HCT116 (cell line): Measurements from ENCODE around the gene UBASH3B. TPM values are rescaled to one million over a fixed set of nuclear protein-coding genes. Genes with fewer than 3 reads are reported as not detected.

Experiments
- ATAC-seq: fragments of 200-7000 bp; cut with Tn5 transposase; 2 replicates; pipeline ENCODE4 v1.9.1; 2020; ENCODE audit warnings: mild to moderate bottlenecking, moderate library complexity
- BruUV-seq: library from RNA; stranded (reverse); fragments of 400-500 nt; replicated peaks from 2 replicates; lab custom pipeline; 2021; lab: Mats Ljungman, UMichigan
- CTCF ChIA-PET: fragments of 300-600 bp; sonication (Branson Sonifier 250); formaldehyde crosslinking; loops from one replicate; lab custom pipeline; 2021; ENCODE audit warnings: antibody characterized with exemption; lab: Charles Lee
- POLR2A ChIA-PET: fragments of 300-600, 350-600 bp; sonication (Branson Sonifier 250); formaldehyde crosslinking; loops from one replicate; lab custom pipeline; 2021; ENCODE audit warnings: antibody characterized with exemption; lab: Charles Lee
- RAD21 ChIA-PET, 2 experiments: fragments of 300-600 bp; sonication (Branson Sonifier 250); formaldehyde crosslinking; loops; one replicate each; lab custom pipeline; 2023; ENCODE audit warnings: low total read pairs in 2 of 2; ENCODE audit not compliant: uncharacterized antibody in 2 of 2, unreplicated experiment in 2 of 2, low non-redundant PET in 1 of 2; lab: Charles Lee
- DNase-seq: peaks from one replicate; pipeline ENCODE4 v3.0.0-alpha.2; 2010; ENCODE audit warnings: low read depth, low spot score
- H2AFZ ChIP-seq: fragments of 200-600 bp; shearing (Covaris generic), sonication (generic); 2 replicates; pipeline ENCODE4 v1.6.1; 2017; ENCODE audit warnings: low read depth, mixed run types, mixed read lengths, antibody characterized with exemption, low read length; ENCODE audit not compliant: poor library complexity, severe bottlenecking
- H3K27ac ChIP-seq: 2 replicates; pipeline ENCODE4 v1.5.1; 2012; ENCODE audit warnings: low read depth, low read length
- H3K27me3 ChIP-seq: fragments of 200-600 bp; sonication (generic); 2 replicates; pipeline ENCODE4 v1.6.1; 2016; ENCODE audit warnings: mixed run types, low read length, mixed read lengths; ENCODE audit not compliant: insufficient read depth
- H3K36me3 ChIP-seq, 2 experiments: fragments of 200-500 bp in 1 of 2; fragments of 200-600 bp in 1 of 2; sonication (Bioruptor generic) in 1 of 2; sonication (generic) in 1 of 2; 2 replicates each; pipeline versions ENCODE4 v1.5.1 to v1.6.1; 2014 to 2016; ENCODE audit warnings: low read length in 2 of 2, inconsistent platforms in 1 of 2, mixed read lengths in 1 of 2, mixed run types in 1 of 2; ENCODE audit not compliant: insufficient read depth in 2 of 2, control insufficient read depth in 1 of 2
- H3K4me1 ChIP-seq, 2 experiments: fragments of 200-600 bp in 1 of 2; sonication (generic) in 1 of 2; 2 replicates each; pipeline versions ENCODE4 v1.5.1 to v1.6.1; 2012 to 2017; ENCODE audit warnings: low read length in 2 of 2, inconsistent platforms in 1 of 2, mild to moderate bottlenecking in 1 of 2, mixed read lengths in 1 of 2, mixed run types in 1 of 2, moderate library complexity in 1 of 2; ENCODE audit not compliant: insufficient read depth in 2 of 2, control insufficient read depth in 1 of 2
- H3K4me2 ChIP-seq: fragments of 200-600 bp; sonication (generic); 2 replicates; pipeline ENCODE4 v1.6.1; 2017; ENCODE audit warnings: mixed run types, low read length, mixed read lengths
- H3K4me3 ChIP-seq, 2 experiments: fragments of 200-600 bp in 1 of 2; sonication (generic) in 1 of 2; replicated peaks in 1 of 2; 2 replicates each; pipeline ENCODE4 v1.5.1; 2011 to 2016; ENCODE audit warnings: low read length in 2 of 2, control low read depth in 1 of 2, low read depth in 1 of 2, mild to moderate bottlenecking in 1 of 2, mixed read lengths in 1 of 2, mixed run types in 1 of 2
- H3K79me2 ChIP-seq: fragments of 200-600 bp; sonication (generic); 2 replicates; pipeline ENCODE4 v1.6.1; 2017; ENCODE audit warnings: mild to moderate bottlenecking, mixed run types, low read length, moderate library complexity, mixed read lengths; ENCODE audit not compliant: insufficient read depth
- H3K9ac ChIP-seq: fragments of 200-600 bp; sonication (generic); 2 replicates; pipeline ENCODE4 v1.6.1; 2016; ENCODE audit warnings: low read length, mixed read lengths
- H3K9me2 ChIP-seq: fragments of 200-600 bp; sonication (generic), shearing (Covaris generic); 2 replicates; pipeline ENCODE4 v1.6.1; 2017; ENCODE audit warnings: mixed run types, mild to moderate bottlenecking, moderate library complexity; ENCODE audit not compliant: insufficient read depth
- H3K9me3 ChIP-seq, 2 experiments: fragments of 200-500 bp in 1 of 2; fragments of 200-600 bp in 1 of 2; sonication (Bioruptor generic) in 1 of 2; sonication (generic) in 1 of 2; 2 replicates each; pipeline ENCODE4 v1.6.1; 2014 to 2017; ENCODE audit warnings: low read length in 2 of 2, mixed read lengths in 2 of 2, inconsistent platforms in 1 of 2, low read depth in 1 of 2, mild to moderate bottlenecking in 1 of 2, mixed run types in 1 of 2, moderate library complexity in 1 of 2; ENCODE audit not compliant: control insufficient read depth in 1 of 2, insufficient read depth in 1 of 2
- H4K20me1 ChIP-seq: fragments of 200-600 bp; sonication (generic), shearing (Covaris generic); 2 replicates; pipeline ENCODE4 v1.6.1; 2017; ENCODE audit warnings: mixed run types, mild to moderate bottlenecking, moderate library complexity; ENCODE audit not compliant: insufficient read depth
- ATF3 ChIP-seq: IDR thresholded peaks from 2 replicates; pipeline ENCODE4 v1.6.1; 2012
- CEBPB ChIP-seq: IDR thresholded peaks from 2 replicates; pipeline ENCODE4 v1.6.1; 2012; ENCODE audit warnings: low read depth
- EZH2 ChIP-seq: fragments of 200-600 bp; sonication (generic); IDR thresholded peaks from 2 replicates; pipeline ENCODE4 v1.6.1; 2017; ENCODE audit warnings: antibody characterized with exemption, mixed run types
- POLR2AphosphoS5 ChIP-seq: IDR thresholded peaks from 2 replicates; pipeline ENCODE4 v1.6.1; 2011; ENCODE audit warnings: mild to moderate bottlenecking, low read depth, low read length, moderate library complexity
- RAD21 ChIP-seq: IDR thresholded peaks from 2 replicates; pipeline ENCODE4 v1.6.1; 2012; ENCODE audit warnings: low read depth, mild to moderate bottlenecking
- SP1 ChIP-seq: IDR thresholded peaks from 2 replicates; pipeline ENCODE4 v1.6.1; 2012; ENCODE audit warnings: low read depth
- YY1 ChIP-seq: IDR thresholded peaks from 2 replicates; pipeline ENCODE4 v1.6.1; 2011; ENCODE audit warnings: low read length, low read depth, moderate library complexity, mild to moderate bottlenecking; ENCODE audit not compliant: insufficient replicate concordance; ENCODE audit errors: extremely low read depth
- ZNF274 ChIP-seq: fragments of 200-500 bp; sonication (Bioruptor generic); IDR thresholded peaks from 2 replicates; pipeline ENCODE4 v1.6.1; 2014; ENCODE audit warnings: mild to moderate bottlenecking, low read depth, low read length, inconsistent platforms
- intact Hi-C: fragments of 100-400 bp; cut with micrococcal nuclease; formaldehyde crosslinking; loops from 2 replicates; pipeline ENCODE4 v1.10.0; 2022
- total RNA-seq: library from RNA; stranded (reverse); gene quantifications from one replicate; pipeline ENCODE4 v1.2.1, GENCODE V29; 2021; ENCODE audit not compliant: unreplicated experiment

UBASH3B gene
- total RNA-seq, 1 experiment from 2014 or later = 40.3 TPM

GRCh38 chr11:122642472-122642922, 13.0 kb upstream of the UBASH3B start (continued):
- TF ChIP-seq ATF3 = no peak
- no peak for TF ChIP-seq RAD21

- no peaks in the 10 kb centered on the region for H3K27me3 ChIP-seq
- CTCF ChIA-PET = interaction anchor here (1.5 kb wide), 1 partner anchor 14 kb away, joined by 4 read pairs; no protein-coding TSS in a partner anchor
Observed at GRCh38 chr11:122642971-122643370, 12.6 kb upstream of the UBASH3B start.

GRCh38 chr11:122645847-122646246, 9.7 kb upstream of the UBASH3B start:
- POLR2A ChIA-PET = interaction anchor here (2.3 kb wide), 1 partner anchor 10 kb away, joined by 10 read pairs; the partner anchor contains the start of gene UBASH3B
- no TSS peak for BruUV-seq
- CTCF ChIA-PET = interaction anchor here (0.9 kb wide), 1 partner anchor 10 kb away, joined by 3 read pairs; no protein-coding TSS in a partner anchor
- H3K4me1 ChIP-seq = peaks cover 17 to 64% of the 10 kb centered on the region in 2 experiments
- H3K27me3 ChIP-seq = no peaks in the 10 kb centered on the region
- no peak overlapping the region for H3K27ac ChIP-seq
- H3K4me3 ChIP-seq = no peak overlapping the region
- RAD21 ChIA-PET = no interaction called here
- no peaks in the 10 kb centered on the region for H4K20me1 ChIP-seq
- no peak for TF ChIP-seq POLR2AphosphoS5
- no peak for TF ChIP-seq CEBPB
- no peak for TF ChIP-seq ZNF274
- no peak overlapping the region for H2AFZ ChIP-seq
- no peak for ATAC-seq
- no peaks in the 10 kb centered on the region for H3K79me2 ChIP-seq
- H3K9ac ChIP-seq = no peak overlapping the region
- no peaks in the 10 kb centered on the region for H3K36me3 ChIP-seq
- H3K4me2 ChIP-seq = no peak overlapping the region
- H3K9me3 ChIP-seq = no peaks in the 10 kb centered on the region
- no peak for DNase-seq
- intact Hi-C loops = no loop called here
- no peaks in the 10 kb centered on the region for H3K9me2 ChIP-seq

More at GRCh38 chr11:122642971-122643370, 12.6 kb upstream of the UBASH3B start:
- H3K79me2 ChIP-seq = no peaks in the 10 kb centered on the region
- peak overlapping the region; percentile 75 for H3K4me2 ChIP-seq
- H3K4me1 ChIP-seq = peaks cover 17 to 60% of the 10 kb centered on the region in 2 experiments
- H3K9me3 ChIP-seq = no peaks in the 10 kb centered on the region
- ATAC-seq (peak; percentile 46), DNase-seq (no peak)
- H3K27ac ChIP-seq = peak overlapping the region; percentile 60
- H3K36me3 ChIP-seq = no peaks in the 10 kb centered on the region
- no TSS peak for BruUV-seq
- RAD21 ChIA-PET = no interaction called here
- intact Hi-C loops = no loop called here
- TF ChIP-seq YY1 (no peak), EZH2 (no peak), SP1 (no peak), POLR2AphosphoS5 (no peak)
- H2AFZ ChIP-seq = peak overlapping the region; percentile 86
- no peaks in the 10 kb centered on the region for H4K20me1 ChIP-seq
- no peaks in the 10 kb centered on the region for H3K9me2 ChIP-seq
- peak overlapping the region in 1 of 2 experiments; percentile 46; a peak in 2 of 4 replicates for H3K4me3 ChIP-seq
- POLR2A ChIA-PET = no interaction called here
- H3K9ac ChIP-seq = peak overlapping the region; percentile 28
